ENCODE data around the gene DENND4C. TPM values are rescaled to one million over a fixed set of nuclear protein-coding genes. Genes with fewer than 3 reads are reported as not detected.
"Not testable (repeated sequence)": the region's sequence is repeated elsewhere in the genome, so short reads cannot be mapped to it uniquely, and the experiment has no call there.

Gene DENND4C
- 10 to 100 TPM; 54.9 to 58.3 TPM for total RNA-seq
- long read RNA-seq, donor 1, partial matches to known transcripts = 3 of 8 reads
- long read RNA-seq, donor 1, other reads (novel, unspliced or antisense) = 5 of 8 reads
- long read RNA-seq, donor 2, partial matches to known transcripts = 5 of 10 reads
- long read RNA-seq, donor 2, other reads (novel, unspliced or antisense) = 2 of 10 reads

DNA sequence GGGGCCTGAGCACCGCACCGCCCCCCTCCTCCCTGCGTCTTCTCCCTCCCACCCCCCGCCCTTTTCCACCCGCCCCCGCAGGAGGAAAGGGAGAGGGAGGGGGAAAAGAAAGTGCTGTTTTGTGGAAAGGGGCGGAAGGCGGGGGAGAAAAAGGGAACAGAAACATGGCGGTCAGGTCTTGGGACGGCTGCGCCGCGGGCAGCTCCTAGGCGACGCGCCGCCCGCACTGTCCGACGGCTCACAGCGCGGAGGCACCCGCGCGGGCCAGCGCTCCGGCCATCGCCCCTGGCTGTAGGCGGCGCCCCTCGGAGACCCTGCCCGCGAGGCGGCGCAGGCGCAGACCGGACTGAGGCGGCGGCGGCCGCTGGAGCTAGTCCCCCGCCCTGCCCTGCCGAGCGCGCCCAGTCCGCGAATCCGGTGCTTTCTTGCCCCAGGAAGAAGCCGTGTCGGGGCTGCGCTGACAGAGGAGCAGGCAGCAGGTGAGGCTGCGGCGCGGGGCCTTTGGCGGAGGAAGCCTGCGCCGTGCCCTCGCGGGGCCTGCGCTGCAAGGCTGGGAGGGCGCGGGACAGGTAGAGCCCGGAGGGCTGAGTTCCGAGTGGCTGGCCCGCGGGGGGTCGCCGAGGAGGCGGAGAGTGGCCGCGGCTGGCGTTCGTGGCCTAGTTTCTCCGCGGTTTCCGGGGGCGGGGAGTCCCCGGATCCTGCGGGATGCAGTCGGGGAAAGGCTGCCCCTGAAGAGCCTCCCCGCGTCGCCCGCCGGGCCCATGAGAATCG, at the start of gene DENND4C:
Gene DENND4C, plus strand, starts transcription at position 339 of the 771 bp plus-strand sequence. CDS start 45,482 bp downstream, outside the sequence.
- DNase-seq (ENCODE audit: low spot score) = peak; percentile 96
- intact Hi-C loops (cut with DNase I) = no loop called here

DNA sequence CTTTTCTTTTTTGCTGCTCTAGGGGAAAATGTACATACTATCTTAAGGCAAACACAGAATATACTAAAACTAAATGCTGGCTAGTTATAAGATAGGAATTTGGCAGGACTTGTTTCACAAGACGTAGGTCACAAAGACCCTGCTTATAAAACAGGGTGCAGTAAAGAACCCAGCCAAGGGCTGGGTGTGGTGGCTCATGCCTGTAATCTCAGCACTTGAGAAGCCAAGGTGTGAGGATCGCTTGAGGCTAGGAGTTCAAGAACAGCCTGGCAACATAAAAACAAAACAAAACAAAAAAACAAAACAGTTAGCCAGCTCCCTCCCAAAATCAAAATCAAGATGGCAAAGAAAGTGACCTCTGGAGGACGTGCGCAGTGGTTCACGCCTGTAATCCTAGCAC, 49.5 kb upstream of the DENND4C start:
- intact Hi-C loops (cut with DNase I) = loop anchor here in 1 of 2 donors (10.0 kb wide), 1 partner anchor 136 kb away; the partner anchor contains the start of gene RRAGA
- DNase-seq (ENCODE audit: low spot score) = no peak

DNA sequence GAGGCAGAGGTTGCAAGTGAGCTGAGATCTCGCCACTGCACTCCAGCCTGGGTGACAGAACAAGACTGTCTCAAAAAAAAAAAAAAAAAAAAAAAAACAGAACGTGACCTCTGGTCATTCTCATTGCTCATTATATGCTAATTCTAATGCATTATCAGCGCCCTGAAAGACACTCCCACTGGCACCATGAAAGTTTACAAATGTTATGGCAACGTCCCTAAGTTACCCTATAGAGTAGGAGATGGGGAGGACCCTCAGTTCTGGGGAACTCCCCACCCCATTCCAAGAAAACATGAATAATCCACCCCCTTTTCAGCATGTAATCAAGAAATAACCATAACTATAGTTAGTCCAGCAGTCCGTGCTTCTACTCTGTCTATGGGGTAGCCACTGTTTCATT, 48.9 kb upstream of the DENND4C start:
- intact Hi-C loops (cut with DNase I) = loop anchor here in 1 of 2 donors (10.0 kb wide), 1 partner anchor 137 kb away; the partner anchor contains the start of gene RRAGA
- no peak for DNase-seq (ENCODE audit: low spot score)

DNA sequence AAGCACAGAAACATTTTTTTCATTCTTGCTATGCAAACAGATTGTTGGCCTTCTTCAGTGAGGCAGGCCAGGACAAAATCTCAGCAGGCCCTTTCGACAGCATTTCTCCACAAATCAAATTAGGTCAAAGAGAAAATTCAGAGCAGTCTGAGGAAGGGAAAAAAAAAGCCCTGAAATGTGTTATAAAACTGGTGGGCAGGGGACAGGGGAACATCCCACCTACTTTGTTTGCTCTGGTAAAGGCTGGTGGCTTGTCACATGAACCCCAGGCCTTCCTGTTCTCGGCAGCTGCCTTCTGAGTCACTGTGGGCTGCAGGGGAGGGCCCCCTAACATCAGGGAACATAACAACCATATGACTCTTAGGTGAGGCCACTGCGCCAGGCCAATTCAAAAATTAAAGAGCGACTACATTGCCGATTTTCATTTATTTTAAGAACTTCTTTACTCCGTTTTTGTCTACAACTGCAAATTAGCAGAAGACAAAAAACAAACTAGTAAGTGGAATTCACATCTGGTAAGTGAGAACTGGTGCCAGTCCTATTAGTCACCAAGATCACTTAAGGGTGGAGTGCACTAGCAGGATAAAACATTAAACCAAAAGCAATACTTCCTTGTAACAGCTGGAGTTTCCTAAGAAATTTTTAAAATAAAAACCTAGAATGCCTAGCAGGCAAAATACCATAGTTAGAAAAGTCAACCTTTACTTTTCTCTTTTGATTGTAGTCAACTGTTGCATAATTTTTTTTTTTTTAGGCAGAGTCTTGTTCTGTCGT, 46.2 kb upstream of the DENND4C start:
- peak; percentile 93 for DNase-seq (ENCODE audit: low spot score)
- intact Hi-C loops (cut with DNase I) = loop anchor here in 1 of 2 donors (10.0 kb wide), 1 partner anchor 140 kb away; the partner anchor contains the start of gene RRAGA

DNA sequence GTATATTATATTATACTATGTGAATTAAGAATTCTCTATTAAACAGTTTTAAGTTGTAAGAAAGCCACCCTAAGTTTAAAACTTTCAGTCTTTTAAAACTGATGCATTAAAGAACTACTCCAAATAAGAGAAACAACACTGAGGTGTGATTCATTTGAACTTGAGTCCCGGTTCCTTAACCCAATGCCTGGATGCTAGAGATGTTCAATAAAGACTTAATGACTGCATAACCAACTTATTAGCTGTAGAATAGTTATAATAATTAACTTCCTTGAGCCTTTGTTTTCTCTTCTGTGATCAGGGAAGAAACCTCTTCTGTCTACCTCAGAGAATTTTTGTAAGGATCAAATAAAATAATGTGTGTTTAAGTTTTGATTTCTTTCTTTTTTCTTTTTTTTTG, 45.3 kb upstream of the DENND4C start:
- no peak for DNase-seq (ENCODE audit: low spot score)
- intact Hi-C loops (cut with DNase I) = loop anchor here in 1 of 2 donors (10.0 kb wide), 1 partner anchor 140 kb away; the partner anchor contains the start of gene RRAGA

DNA sequence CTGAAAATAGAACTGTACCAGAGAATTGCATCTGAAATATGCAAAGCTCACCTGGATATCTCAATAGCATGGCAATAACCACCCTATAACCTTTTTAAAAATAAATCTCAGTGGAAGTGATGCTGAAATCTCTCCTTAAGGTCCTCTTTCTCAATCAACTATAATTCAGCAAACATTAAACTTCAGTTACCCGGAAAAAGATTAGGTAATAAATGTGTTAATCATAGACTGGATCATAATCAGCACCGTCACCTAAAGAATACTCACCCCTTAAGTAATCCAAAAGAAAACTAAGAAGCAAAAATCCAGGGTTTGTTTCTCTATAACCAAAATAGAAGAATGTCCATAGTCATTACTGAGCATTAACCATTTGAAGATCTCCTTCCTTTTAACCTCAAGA, 44.3 kb upstream of the DENND4C start:
- no peak for DNase-seq (ENCODE audit: low spot score)
- intact Hi-C loops (cut with DNase I) = loop anchor here in 1 of 2 donors (10.0 kb wide), 1 partner anchor 141 kb away; the partner anchor contains the start of gene RRAGA

DNA sequence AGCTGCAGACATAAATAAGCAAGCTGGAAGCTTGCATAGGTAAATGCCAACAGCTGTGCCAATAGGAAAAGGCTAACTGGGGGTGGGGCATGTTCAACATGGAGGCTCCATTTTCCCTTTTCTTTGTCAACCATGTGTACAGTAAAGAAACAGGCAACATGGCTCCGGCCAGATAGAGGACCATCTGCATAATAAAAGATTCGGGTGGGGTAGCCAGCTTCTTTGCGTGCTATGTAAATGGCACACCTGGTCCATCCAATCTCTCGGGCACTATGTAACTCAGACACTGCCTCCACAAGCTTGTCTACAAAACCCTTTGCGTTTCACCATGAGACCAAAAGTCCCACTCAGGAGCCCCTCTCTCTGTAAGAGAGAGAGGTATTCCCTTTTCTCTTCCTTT, 41.7 kb upstream of the DENND4C start:
- intact Hi-C loops (cut with DNase I) = loop anchor here in 1 of 2 donors (10.0 kb wide), 1 partner anchor 144 kb away; the partner anchor contains the start of gene RRAGA
- no peak for DNase-seq (ENCODE audit: low spot score)

DNA sequence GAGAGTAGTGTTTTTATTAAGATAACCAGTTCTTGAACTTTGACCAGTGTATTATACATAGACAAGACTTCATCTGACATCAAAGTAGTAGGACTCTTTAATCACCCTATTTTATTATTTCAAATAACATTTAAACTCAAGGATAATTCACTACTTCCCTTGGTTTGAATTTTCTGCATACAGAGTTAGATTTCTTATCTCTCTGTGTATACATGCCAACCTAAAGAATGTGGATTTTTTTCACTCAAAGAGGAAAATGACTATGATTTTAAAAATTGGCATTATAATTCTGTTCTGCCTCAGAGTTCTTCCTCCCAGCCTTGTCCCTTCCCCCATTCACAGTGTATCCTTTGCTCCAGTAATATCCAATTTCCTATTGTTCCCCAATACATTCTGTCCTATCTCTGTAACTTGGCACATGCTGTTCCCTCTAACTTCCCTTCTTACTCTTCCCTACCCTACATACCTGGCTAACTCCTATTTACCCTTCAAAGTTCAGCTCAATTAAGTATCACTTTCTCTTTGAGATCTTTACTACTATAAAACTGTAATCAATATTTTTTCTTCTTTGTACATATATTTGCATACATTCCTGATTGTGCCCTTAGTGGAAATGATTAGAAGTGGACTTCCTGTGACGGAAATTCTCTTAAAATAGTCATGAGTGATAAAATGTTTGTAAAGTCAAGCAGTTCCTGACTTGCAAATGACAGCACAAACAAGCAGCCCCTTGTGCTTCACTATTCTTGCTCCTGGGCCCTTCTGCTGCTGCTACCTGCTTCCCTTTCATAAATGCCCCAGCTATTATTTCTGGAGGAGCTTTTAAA, 38.1 kb upstream of the DENND4C start:
- DNase-seq (ENCODE audit: low spot score) = no peak
- intact Hi-C loops (cut with DNase I) = no loop called here

DNA sequence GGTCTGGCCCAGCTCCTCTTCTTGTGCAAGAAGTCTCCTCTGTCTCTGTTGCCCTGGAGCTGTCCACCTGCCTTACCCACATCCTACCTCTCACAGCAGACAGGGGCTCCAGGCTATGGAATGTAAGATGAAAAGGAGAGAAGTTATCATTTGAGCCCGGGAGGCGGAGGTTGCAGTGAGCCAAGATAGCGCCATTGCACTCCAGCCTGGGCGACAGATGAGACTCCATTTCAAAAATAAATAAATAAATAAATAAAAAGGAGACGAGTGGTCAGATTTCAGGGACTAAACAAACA, 37.5 kb upstream of the DENND4C start:
- DNase-seq (ENCODE audit: low spot score) = no peak
- intact Hi-C loops (cut with DNase I) = no loop called here

DNA sequence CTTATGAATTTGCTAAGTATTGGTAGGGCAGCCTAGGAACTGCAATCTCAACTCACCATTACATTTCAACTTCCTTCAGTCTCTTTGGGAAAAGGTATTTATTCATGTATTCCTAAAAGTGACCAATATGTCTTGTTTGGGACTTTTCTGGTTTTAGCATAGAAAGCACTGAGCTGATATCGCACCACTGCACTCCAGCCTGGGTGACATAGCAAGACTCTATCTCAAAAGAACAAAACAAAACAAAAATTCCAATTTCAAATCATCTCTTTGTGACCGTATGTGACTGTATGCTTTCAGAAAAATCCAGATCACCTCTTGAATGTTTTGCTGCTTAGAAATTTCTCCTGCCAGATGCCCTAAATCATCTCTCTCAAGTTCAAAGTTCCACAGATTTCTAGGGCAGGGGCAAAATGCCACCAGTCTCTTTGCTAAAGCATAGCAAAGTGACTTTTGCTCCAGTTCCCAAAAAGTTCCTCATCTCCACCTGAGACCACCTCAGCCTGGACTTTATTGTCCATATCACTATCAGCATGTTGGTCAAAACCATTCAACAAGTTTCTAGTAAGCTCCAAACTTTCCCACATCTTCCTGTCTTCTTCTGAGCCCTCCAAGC, 37.0 kb upstream of the DENND4C start:
- intact Hi-C loops (cut with DNase I); DNase-seq (ENCODE audit: low spot score): not testable (repeated sequence)

DNA sequence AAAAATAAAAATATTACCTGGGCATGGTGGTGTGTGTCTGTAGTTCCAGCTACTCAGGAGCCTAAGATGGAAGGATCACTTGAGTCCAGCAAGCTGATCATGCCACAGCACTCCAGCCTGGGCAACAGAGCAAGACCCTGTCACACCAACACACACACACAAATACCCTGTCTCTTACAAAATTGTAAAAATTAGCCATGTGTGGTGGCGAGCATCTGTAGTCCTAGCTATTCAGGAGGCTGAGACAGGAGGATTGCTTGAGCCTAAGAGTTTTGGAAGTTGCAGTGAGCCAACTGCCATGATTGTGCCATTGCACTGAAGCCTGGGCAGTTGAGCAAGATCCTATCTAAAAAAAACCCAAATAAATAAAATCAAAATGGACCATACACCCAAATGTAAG, 32.1 kb upstream of the DENND4C start:
- DNase-seq (ENCODE audit: low spot score) = no peak
- intact Hi-C loops (cut with DNase I) = no loop called here

DNA sequence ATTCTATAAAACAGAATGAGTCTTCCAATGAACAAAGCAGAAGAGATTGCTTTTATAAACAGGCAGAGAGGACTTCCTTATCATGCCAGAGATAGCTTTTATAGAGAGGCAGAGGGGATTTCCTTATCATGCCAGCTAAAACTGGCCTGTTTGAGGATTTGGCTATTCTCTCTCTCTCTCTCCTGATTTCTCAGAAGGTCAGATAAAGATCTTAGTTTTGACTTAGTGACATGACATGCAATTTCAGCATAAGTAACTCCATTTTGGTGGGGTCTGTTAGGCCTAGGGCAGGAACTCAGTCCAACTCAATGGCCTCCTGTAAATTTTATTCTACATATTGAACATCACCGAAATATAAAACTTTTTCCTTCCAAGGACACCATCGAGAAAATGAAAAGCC, 31.5 kb upstream of the DENND4C start:
- intact Hi-C loops (cut with DNase I) = no loop called here
- DNase-seq (ENCODE audit: low spot score) = no peak

DNA sequence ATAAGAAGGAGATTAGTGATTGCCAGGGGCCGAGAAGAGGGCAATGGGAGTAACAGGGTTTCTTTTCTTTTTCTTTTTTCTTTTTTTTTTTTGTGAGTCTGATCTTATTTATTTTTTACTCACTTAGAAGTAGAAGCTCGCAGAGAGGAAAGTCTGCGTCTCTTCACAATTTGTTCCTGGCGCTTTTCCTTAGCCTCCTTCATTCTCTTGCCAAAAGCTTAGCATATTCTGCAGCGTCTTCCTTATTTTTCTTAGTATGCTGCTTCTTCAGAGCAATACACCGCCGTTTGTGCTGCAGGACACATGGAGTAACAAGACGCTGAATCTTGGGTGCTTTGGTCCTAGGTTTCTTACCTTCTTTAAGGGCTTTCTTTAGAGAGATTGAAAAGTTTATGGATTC, 30.3 kb upstream of the DENND4C start:
- DNase-seq (ENCODE audit: low spot score) = no peak
- intact Hi-C loops (cut with DNase I) = no loop called here

DNA sequence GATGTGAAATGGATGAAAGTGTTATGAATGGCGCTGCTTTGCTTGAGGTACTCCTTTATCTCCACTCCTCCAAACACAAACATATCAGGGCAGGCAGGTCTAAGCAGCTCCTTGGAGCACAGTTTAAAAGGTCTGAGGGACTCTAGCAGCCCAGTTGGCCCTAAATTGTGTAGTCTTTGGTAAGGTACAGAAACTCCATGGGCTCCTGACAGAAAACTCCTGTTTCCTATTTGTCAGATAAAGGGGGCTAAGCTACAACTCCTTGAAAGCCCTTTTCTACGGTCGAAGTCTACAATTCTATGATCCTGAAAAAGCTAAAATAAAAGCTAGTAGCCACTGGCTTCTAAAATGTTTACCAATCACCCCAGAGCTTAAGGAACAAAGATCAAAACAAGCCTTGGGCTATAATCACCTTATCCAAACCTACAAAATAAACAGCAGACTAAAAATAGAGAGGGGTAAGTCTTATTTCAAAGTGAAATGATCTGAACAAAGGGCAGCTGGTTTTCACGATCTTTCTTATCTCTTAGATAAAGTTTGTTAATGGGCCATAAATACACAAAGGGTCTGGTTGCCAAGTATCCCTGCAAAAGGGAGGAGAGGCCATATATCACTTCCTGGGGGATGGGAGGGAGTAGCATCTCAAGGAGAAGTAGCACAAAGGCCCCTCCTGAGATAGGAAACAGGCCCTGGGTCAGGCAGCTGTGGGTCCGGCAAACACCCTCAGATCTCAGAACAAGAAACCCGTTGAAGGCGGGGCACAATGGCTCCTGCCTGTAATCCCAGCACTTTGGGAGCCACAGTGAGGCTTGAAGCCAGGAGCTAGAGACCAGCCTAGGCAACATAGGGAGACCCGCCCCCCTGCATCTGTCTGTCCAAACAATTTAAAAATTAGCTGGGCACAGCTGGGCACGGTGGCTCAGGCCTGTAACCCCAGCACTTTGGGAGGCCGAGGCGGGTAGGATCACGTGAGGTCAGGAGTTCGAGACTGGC, 28.3 kb upstream of the DENND4C start:
- intact Hi-C loops (cut with DNase I) = no loop called here
- DNase-seq (ENCODE audit: low spot score) = no peak

DNA sequence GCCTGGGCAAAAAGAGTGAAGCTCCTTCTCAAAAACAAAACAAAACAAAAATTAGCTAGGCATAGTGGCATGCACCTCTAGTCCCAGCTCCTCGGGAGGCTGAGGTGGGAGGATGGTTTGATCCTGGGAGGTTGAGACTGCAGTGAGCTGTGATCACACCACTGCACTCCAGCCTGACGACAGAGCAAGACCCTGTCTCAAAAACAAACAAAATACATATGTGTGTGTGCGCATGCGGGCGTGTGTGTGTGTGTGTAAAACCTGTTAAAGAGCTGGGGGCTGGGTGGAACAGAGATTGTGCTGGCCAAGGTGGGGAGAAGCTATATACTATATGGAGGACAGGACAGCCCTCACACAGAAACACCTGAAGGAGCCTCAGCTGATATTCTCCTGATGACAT, 27.4 kb upstream of the DENND4C start:
- DNase-seq (ENCODE audit: low spot score) = no peak
- intact Hi-C loops (cut with DNase I) = no loop called here

DNA sequence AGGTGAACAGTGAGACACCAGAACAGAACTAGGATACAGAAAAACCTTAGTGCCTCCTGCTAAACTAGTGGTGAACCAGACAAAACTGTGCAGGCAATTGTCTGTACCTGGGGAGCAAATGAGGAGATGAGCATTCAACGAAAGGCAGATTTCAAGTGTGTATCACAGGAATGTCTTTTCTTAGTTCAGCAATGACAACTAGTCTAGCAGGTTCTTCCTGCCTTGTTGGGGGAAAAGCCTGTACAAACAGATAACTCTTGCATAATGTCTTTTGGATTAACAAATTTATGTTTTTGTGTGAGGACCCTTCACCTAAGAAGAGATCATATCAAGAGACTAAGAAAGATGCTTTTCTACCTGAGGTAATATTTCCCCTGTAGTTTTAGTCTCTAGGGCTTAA, 21.8 kb upstream of the DENND4C start:
- no peak for DNase-seq (ENCODE audit: low spot score)
- intact Hi-C loops (cut with DNase I) = no loop called here

DNA sequence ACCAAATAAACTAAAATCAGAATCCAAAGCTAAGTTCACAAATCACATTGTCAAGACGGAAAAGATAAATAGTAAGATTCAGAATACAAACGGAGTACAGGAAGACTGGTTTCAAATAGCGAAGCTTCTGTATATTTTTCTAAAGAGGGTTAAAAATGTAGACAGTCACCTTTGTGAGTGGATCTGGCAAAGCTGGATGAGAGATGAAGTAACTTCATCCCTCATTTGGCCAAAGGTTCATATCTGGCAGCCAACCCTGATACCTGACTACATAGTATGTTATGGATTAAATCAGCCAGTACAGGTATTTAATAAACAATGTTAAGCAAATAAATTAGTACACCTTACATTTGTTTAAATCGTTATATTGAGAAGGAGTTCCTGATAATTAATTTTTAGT, 21.3 kb upstream of the DENND4C start:
- intact Hi-C loops (cut with DNase I) = no loop called here
- no peak for DNase-seq (ENCODE audit: low spot score)

DNA sequence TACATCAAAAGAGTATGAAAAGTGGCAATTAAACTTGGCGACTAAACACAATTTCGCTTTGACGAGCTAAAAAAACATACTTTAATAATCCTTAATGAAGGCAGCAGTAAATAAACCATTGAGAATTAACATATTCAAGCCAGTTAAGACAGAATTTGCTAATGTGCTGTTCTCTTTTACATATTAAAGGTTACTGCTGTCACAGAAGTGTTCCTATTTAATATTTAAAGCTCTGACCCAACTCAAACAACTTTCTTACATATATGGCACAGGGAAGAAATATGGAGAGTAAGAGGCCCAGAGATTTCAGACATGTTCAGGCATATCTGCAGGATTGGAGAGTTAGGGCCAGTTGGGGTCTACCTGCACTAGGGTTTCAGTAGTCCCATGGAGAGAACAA, 16.7 kb upstream of the DENND4C start:
- intact Hi-C loops (cut with DNase I) = no loop called here
- no peak for DNase-seq (ENCODE audit: low spot score)

Measured in posterior vena cava (tissue), 2 donors.